ENCODE measurements around the gene HRH2. TPM values are rescaled to one million over a fixed set of nuclear protein-coding genes. Genes with fewer than 3 reads are reported as not detected.

Gene HRH2
- total and polyA plus RNA-seq, 9 of the 15 experiments (the other 6 are each of a cell fraction or from before 2014, with no cell fraction given), result 0.04 TPM; not detected in 8

DNA sequence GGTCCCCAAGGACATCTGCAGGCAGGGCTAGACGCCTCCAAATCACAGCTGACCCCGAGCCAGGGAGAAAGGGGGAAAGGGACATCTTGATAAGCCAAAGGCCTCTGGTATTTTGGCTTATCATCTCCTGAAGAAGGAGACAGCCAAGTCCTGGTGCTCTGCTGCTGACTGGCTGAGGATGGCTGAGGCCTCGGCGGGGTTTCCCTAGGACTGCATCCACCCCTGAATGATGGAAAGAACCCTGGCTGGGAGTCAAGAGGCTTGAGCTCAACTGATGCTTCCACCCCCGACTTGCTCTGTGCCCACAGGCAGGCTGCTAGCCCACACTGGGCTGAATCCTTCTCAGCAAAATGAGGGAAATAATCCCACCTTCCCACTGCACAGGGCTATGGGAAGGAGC is 30.9 kb upstream of the HRH2 start (continued):
- TF ChIP-seq CBX2 (IDR thresholded peaks at IDR 0.05; ENCODE audit: insufficient read depth, low read length, poor library complexity, severe bottlenecking) (no peak), RNF2 (IDR thresholded peaks at IDR 0.05) (no peak)

DNA sequence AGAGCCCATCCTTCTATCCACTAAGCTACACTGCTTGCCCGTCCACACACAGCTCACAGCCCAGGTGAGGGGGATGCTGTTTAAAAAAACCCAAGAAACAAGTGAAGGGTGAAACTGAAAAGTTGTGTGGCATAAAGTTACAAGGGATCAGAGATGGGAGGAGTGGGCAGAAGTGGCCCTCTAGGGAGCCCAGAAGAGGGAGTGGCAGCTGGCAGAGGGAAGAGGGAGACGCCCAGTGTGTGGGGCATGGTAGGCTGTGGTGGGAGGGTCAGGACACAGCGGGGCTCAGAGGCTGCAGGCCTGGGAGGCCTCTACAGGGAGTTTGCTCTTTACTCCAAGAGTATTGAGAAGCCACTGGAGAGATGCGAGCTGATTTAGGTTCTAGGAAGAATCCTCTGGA is 30.1 kb upstream of the HRH2 start:
- no peak overlapping the region for H2AFZ ChIP-seq (ENCODE audit: low read depth, low read length)
- no peaks in the 10 kb centered on the region for H3K79me2 ChIP-seq (ENCODE audit: control insufficient read depth, insufficient read depth, low read length)
- POLR2A ChIA-PET, result interaction anchor here (0.7 kb wide), 1 partner anchor 24 kb away, joined by 4 read pairs; no protein-coding TSS in a partner anchor
- no peaks in the 10 kb centered on the region for H3K4me1 ChIP-seq (replicated peaks in 1 of 2; ENCODE audit: control insufficient read depth in 2 of 2, insufficient read depth in 2 of 2, low read length in 2 of 2)
- no peaks in the 10 kb centered on the region for H3K9me1 ChIP-seq (ENCODE audit: control insufficient read depth, insufficient read depth, low read length)
- no peak for ATAC-seq
- no peak for DNase-seq (ENCODE audit: extremely low read depth in 1 of 4, low spot score in 3 of 4)
- CTCF ChIA-PET (ENCODE audit: low intra/inter-chr PET ratio), result no interaction called here
- intact Hi-C loops (cut with micrococcal nuclease) (no loop called here), in situ Hi-C loops (cut with MboI) (no loop called here)
- H3K4me3 ChIP-seq, result no peak overlapping the region
- no peak overlapping the region for H3K4me2 ChIP-seq (ENCODE audit: insufficient read depth, low read length)
- H3K9ac ChIP-seq (ENCODE audit: insufficient read depth in 1 of 2, low read depth in 2 of 2, low read length in 2 of 2), result no peak overlapping the region
- no peak overlapping the region for H3K27ac ChIP-seq (ENCODE audit: extremely low read depth, low read depth, low read length)
- H3K36me3 ChIP-seq (ENCODE audit: control insufficient read depth, insufficient read depth, low read length), result no peaks in the 10 kb centered on the region
- no peak for FAIRE-seq
- peaks cover 1 to 11% of the 10 kb centered on the region in 2 experiments; a peak in 3 of 5 replicates for H3K27me3 ChIP-seq (ENCODE audit: control insufficient read depth in 2 of 2, insufficient read depth in 2 of 2, low read length in 2 of 2)
- no peaks in the 10 kb centered on the region for H3K9me3 ChIP-seq (replicated peaks; ENCODE audit: control insufficient read depth, insufficient read depth, low read depth, low read length)
- 0% methylated on average over 3 of the region's 4 CpGs for WGBS (ENCODE audit: insufficient coverage, low coverage, missing lambda C conversion rate)
- BruUV-seq (replicated peaks), result no TSS peak
- H4K20me1 ChIP-seq (replicated peaks; ENCODE audit: control insufficient read depth, insufficient read depth, low read length), result no peaks in the 10 kb centered on the region
- TF ChIP-seq, protein P1, sequence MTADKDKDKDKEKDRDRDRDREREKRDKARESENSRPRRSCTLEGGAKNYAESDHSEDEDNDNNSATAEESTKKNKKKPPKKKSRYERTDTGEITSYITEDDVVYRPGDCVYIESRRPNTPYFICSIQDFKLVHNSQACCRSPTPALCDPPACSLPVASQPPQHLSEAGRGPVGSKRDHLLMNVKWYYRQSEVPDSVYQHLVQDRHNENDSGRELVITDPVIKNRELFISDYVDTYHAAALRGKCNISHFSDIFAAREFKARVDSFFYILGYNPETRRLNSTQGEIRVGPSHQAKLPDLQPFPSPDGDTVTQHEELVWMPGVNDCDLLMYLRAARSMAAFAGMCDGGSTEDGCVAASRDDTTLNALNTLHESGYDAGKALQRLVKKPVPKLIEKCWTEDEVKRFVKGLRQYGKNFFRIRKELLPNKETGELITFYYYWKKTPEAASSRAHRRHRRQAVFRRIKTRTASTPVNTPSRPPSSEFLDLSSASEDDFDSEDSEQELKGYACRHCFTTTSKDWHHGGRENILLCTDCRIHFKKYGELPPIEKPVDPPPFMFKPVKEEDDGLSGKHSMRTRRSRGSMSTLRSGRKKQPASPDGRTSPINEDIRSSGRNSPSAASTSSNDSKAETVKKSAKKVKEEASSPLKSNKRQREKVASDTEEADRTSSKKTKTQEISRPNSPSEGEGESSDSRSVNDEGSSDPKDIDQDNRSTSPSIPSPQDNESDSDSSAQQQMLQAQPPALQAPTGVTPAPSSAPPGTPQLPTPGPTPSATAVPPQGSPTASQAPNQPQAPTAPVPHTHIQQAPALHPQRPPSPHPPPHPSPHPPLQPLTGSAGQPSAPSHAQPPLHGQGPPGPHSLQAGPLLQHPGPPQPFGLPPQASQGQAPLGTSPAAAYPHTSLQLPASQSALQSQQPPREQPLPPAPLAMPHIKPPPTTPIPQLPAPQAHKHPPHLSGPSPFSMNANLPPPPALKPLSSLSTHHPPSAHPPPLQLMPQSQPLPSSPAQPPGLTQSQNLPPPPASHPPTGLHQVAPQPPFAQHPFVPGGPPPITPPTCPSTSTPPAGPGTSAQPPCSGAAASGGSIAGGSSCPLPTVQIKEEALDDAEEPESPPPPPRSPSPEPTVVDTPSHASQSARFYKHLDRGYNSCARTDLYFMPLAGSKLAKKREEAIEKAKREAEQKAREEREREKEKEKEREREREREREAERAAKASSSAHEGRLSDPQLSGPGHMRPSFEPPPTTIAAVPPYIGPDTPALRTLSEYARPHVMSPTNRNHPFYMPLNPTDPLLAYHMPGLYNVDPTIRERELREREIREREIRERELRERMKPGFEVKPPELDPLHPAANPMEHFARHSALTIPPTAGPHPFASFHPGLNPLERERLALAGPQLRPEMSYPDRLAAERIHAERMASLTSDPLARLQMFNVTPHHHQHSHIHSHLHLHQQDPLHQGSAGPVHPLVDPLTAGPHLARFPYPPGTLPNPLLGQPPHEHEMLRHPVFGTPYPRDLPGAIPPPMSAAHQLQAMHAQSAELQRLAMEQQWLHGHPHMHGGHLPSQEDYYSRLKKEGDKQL (CRISPR knock-in tag; IDR thresholded peaks at IDR 0.05; ENCODE audit: borderline replicate concordance), result no peak
- TF ChIP-seq LEF1 (IDR thresholded peaks at IDR 0.05) (no peak), ZNF324 (CRISPR knock-in tag; IDR thresholded peaks at IDR 0.05) (no peak), KDM1A (IDR thresholded peaks at IDR 0.05) (no peak), MAFF (IDR thresholded peaks at IDR 0.05; ENCODE audit: low read length) (no peak)
- TF ChIP-seq, protein P2, sequence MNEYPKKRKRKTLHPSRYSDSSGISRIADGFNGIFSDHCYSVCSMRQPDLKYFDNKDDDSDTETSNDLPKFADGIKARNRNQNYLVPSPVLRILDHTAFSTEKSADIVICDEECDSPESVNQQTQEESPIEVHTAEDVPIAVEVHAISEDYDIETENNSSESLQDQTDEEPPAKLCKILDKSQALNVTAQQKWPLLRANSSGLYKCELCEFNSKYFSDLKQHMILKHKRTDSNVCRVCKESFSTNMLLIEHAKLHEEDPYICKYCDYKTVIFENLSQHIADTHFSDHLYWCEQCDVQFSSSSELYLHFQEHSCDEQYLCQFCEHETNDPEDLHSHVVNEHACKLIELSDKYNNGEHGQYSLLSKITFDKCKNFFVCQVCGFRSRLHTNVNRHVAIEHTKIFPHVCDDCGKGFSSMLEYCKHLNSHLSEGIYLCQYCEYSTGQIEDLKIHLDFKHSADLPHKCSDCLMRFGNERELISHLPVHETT (CRISPR knock-in tag; conservative IDR thresholded peaks at IDR 0.05 in 1 of 2, IDR thresholded peaks at IDR 0.05 in 1 of 2), result no peak
- TF ChIP-seq, protein P3, sequence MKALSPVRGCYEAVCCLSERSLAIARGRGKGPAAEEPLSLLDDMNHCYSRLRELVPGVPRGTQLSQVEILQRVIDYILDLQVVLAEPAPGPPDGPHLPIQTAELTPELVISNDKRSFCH (CRISPR knock-in tag; IDR thresholded peaks at IDR 0.05), result no peak
- TF ChIP-seq, protein P3 (tag; IDR thresholded peaks at IDR 0.05), result no peak
